GM12878 (cell line): ENCODE data around the gene LGALS9. TPM values are rescaled to one million over a fixed set of nuclear protein-coding genes. Genes with fewer than 3 reads are reported as not detected.

ENCODE experiments used
- ATAC-seq: fragments of 200-7000 bp; cut with Tn5 transposase; 3 replicates; pipeline ENCODE4 v1.9.1; 2020; ENCODE audit warnings: mild to moderate bottlenecking, moderate library complexity
- BruUV-seq: library from RNA; stranded (reverse); fragments of 400-500 nt; replicated peaks from 2 replicates; lab custom pipeline; 2021; lab: Mats Ljungman, UMichigan
- CTCF ChIA-PET: fragments of 300-600 bp; sonication (Branson Sonifier 250); formaldehyde crosslinking; extraction: SDS; loops from one replicate; lab custom pipeline; 2021; ENCODE audit warnings: inconsistent platforms; lab: Yijun Ruan, JAX
- POLR2A ChIA-PET: fragments of 350-600 bp; formaldehyde crosslinking; extraction: SDS; loops from one replicate; lab custom pipeline; 2021; ENCODE audit warnings: inconsistent platforms; lab: Charles Lee
- RAD21 ChIA-PET: fragments of 300-600 bp; sonication (Branson Sonifier 250); formaldehyde crosslinking; loops from one replicate; lab custom pipeline; 2023; ENCODE audit warnings: antibody characterized with exemption; ENCODE audit not compliant: unreplicated experiment; lab: Charles Lee
- SMC1A ChIA-PET: fragments of 300-600 bp; sonication (Branson Sonifier 250); formaldehyde crosslinking; loops from one replicate; lab custom pipeline; 2023; ENCODE audit not compliant: unreplicated experiment, uncharacterized antibody; lab: Charles Lee
- DNase-seq: peaks from one replicate; pipeline ENCODE4 v3.0.0-alpha.2; 2011; ENCODE audit warnings: low read depth, low spot score
- FAIRE-seq: peaks from 3 replicates; lab custom pipeline; 2011; peaks lifted over from hg19 to GRCh38; lab: Jason Lieb, UNC
- H2AFZ ChIP-seq: 2 replicates; pipeline ENCODE4 v1.6.0; 2011; ENCODE audit warnings: low read depth, low read length, control low read depth; ENCODE audit not compliant: control insufficient read depth
- H3K27ac ChIP-seq: 2 replicates; pipeline ENCODE4 v1.5.1; 2011; ENCODE audit warnings: control low read depth; ENCODE audit not compliant: control insufficient read depth, insufficient read depth
- H3K27me3 ChIP-seq, 2 experiments: replicated peaks in 1 of 2; 2 replicates each; pipeline versions ENCODE4 v1.6.0 to v1.6.1; 2011; ENCODE audit warnings: low read length in 1 of 2; ENCODE audit not compliant: control insufficient read depth in 2 of 2, insufficient read depth in 2 of 2
- H3K36me3 ChIP-seq, 2 experiments: 2 replicates each; pipeline ENCODE4 v1.5.1; 2011; ENCODE audit warnings: low read length in 1 of 2; ENCODE audit not compliant: control insufficient read depth in 2 of 2, insufficient read depth in 2 of 2
- H3K4me1 ChIP-seq: 2 replicates; pipeline ENCODE4 v1.6.1; 2011; ENCODE audit warnings: mild to moderate bottlenecking, low read length, moderate library complexity, mixed read lengths; ENCODE audit not compliant: control insufficient read depth, insufficient read depth
- H3K4me2 ChIP-seq: 2 replicates; pipeline ENCODE4 v1.6.0; 2011; ENCODE audit warnings: control low read depth; ENCODE audit not compliant: control insufficient read depth, insufficient read depth
- H3K4me3 ChIP-seq: fragments of 200-600 bp; sonication (generic); 2 replicates; pipeline ENCODE4 v1.5.1; 2016
- H3K79me2 ChIP-seq: 2 replicates; pipeline ENCODE4 v1.6.0; 2011; ENCODE audit warnings: low read length; ENCODE audit not compliant: control insufficient read depth, insufficient read depth
- H3K9ac ChIP-seq: 2 replicates; pipeline ENCODE4 v1.8.0; 2011; ENCODE audit warnings: low read length, control low read depth, mixed read lengths; ENCODE audit not compliant: control insufficient read depth, insufficient read depth
- H3K9me3 ChIP-seq: replicated peaks from 3 replicates; pipeline ENCODE4 v1.5.1; 2011; ENCODE audit warnings: mild to moderate bottlenecking, low read length; ENCODE audit not compliant: control insufficient read depth, insufficient read depth
- H4K20me1 ChIP-seq: 2 replicates; pipeline ENCODE4 v1.6.0; 2011; ENCODE audit not compliant: control insufficient read depth, insufficient read depth
- CHD1 ChIP-seq: IDR thresholded peaks from 2 replicates; pipeline ENCODE4 v1.6.1; 2012; ENCODE audit warnings: low read depth, low read length, improper control_type of control experiment
- RAD21 ChIP-seq: IDR thresholded peaks from 2 replicates; pipeline ENCODE4 v1.6.1; 2011; ENCODE audit warnings: mild to moderate bottlenecking, low read depth, low read length, moderate library complexity; ENCODE audit not compliant: insufficient read depth
- RUNX3 ChIP-seq: IDR thresholded peaks from 2 replicates; pipeline ENCODE4 v1.6.1; 2012; ENCODE audit warnings: low read length, inconsistent platforms
- SMARCA5 ChIP-seq: fragments of 450-650 bp; IDR thresholded peaks from 2 replicates; pipeline ENCODE4 v1.6.1; 2017; ENCODE audit warnings: mild to moderate bottlenecking
- SMC3 ChIP-seq: IDR thresholded peaks from 2 replicates; pipeline ENCODE4 v1.6.1; 2011; ENCODE audit warnings: low read length, improper control_type of control experiment, borderline replicate concordance
- SRF ChIP-seq, 2 experiments: IDR thresholded peaks; 2 replicates each; pipeline ENCODE4 v1.6.1; 2011; ENCODE audit warnings: low read depth in 2 of 2, low read length in 2 of 2, mild to moderate bottlenecking in 1 of 2, moderate library complexity in 1 of 2
- YY1 ChIP-seq: IDR thresholded peaks from 2 replicates; pipeline ENCODE4 v1.6.1; 2011; ENCODE audit warnings: low read depth, mild to moderate bottlenecking, low read length
- WGBS: methylation state at CpG from one replicate; pipeline ENCODE4 v1.1.6; 2016; ENCODE audit warnings: low lambda C conversion rate; ENCODE audit not compliant: insufficient replicate concordance, insufficient coverage; ENCODE audit errors: missing lambda C conversion rate; 5-methylcytosine and 5-hydroxymethylcytosine counted together
- in situ Hi-C: fragments of 300-500 bp; cut with MboI; formaldehyde crosslinking; loops from 9 replicates; pipeline ENCODE4 v1.14.3; 2018; ENCODE audit warnings: mixed read lengths
- intact Hi-C: fragments of 100-400 bp; cut with micrococcal nuclease; formaldehyde crosslinking; loops from one replicate; pipeline ENCODE4 v1.14.2; 2022; ENCODE audit not compliant: unreplicated experiment
- polyA plus RNA-seq, 11 experiments: library from polyadenylated mRNA; depleted of rRNA in 4 of 11; unstranded in 6 of 11; stranded (reverse) in 5 of 11; fragments of >200 nt; fragmentation: Nextera tagmentation in 4 of 11; fragmentation: Illumina TruSeq in 1 of 11; extraction: Ambion mirVana in 4 of 11; extraction: Trizol in 1 of 11; gene quantifications; 1 replicate in 1 of 11; 2 replicates in 10 of 11; pipeline versions ENCODE4 v1.2.1 to v1.2.3, GENCODE V29; 2011 to 2016; ENCODE audit warnings: inconsistent platforms in 2 of 11, missing spikeins in 2 of 11, low read depth in 1 of 11
- total RNA-seq, 4 experiments: library from RNA; depleted of rRNA in 3 of 4; stranded (reverse); fragments of >200 nt in 3 of 4; fragmentation: Illumina TruSeq in 1 of 4; extraction: Trizol in 1 of 4; gene quantifications; 2 replicates each; pipeline versions ENCODE4 v1.2.1 to v1.2.3, GENCODE V29; 2013 to 2021
- TF ChIP-seq, protein P1 (sequence below), 3 experiments: IDR thresholded peaks in 2 of 3; conservative IDR thresholded peaks in 1 of 3; 2 replicates each; pipeline ENCODE4 v1.5.1; 2011; ENCODE audit warnings: low read depth in 3 of 3, low read length in 3 of 3, mild to moderate bottlenecking in 3 of 3, control low read depth in 2 of 3, moderate library complexity in 2 of 3, inconsistent platforms in 1 of 3, mixed read lengths in 1 of 3; ENCODE audit not compliant: control insufficient read depth in 2 of 3, insufficient read depth in 1 of 3; ENCODE audit errors: extremely low read depth in 1 of 3

LGALS9 gene
- total and polyA plus RNA-seq, 10 of the 15 experiments (the other 5 are each of a cell fraction or from before 2014, with no cell fraction given) = 22.5 to 294 (median 155) TPM

DNA sequence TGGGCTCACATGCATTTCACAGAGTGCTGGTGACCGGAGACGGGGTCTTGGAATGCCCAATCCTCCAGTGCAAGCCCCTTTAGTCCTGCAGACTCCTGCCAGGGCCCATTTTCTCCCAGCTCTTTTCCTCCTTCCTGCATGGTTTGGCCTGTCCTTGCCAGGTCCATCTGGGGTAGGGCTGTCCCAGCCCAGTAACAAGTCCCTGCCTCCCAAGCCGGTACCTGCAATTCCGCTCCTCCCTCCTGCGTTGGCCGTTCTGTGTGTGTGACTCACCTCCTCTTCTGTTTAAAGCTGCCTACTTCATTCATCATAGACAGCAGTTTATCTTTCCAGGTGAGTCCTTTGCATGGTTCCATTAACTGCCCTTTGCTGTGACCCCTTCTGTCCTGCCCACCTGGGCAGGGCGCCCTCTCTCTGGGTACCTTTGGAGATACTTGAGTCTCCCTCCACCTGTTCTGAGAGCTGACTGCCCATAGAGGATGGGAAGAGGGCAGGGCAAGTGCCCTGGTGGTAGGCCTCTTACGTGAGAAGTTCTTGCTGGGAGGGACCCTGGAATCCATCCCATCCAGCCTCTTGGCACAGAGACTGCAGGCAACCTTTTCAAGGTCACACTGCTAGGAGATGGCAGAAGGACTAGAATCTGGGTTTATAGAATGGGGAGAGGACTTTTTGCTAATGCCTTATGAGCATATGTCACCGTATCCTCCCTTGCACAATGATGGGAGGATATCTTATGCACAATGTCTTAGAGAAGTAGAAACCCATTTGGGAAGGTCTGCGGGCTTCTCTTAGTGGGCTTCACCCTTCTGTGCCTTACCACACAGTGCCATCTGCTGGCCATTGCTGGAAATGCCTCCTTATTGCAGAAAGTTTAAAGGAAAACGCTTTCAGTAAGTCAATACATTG is 29.7 kb upstream of the LGALS9 start:
- RAD21 ChIA-PET = interaction anchor here (0.5 to 5.0 kb wide), 17 partner anchors 32 to 372 kb away, joined by 3 to 54 read pairs (median 7); partner anchors contain the start of gene KSR1
- peaks cover 5% of the 10 kb centered on the region; the same call in 1 of the 2 replicates for H3K4me1 ChIP-seq
- POLR2A ChIA-PET = no interaction called here
- TF ChIP-seq RAD21 (peak; percentile 95), SMARCA5 (0 out of 2 replicates have a peak, but pooled peaks have one; percentile 17), CHD1 (no peak), YY1 (peak; percentile 41; the same call in 1 of the 2 replicates), SRF (IDR thresholded peaks at IDR 0.05; ENCODE audit: low read depth in 2 of 2, low read length in 2 of 2) (no peak), RUNX3 (0 out of 2 replicates have a peak, but pooled peaks have one; percentile 17), SMC3 (peak; percentile 91)
- TF ChIP-seq, protein P1, sequence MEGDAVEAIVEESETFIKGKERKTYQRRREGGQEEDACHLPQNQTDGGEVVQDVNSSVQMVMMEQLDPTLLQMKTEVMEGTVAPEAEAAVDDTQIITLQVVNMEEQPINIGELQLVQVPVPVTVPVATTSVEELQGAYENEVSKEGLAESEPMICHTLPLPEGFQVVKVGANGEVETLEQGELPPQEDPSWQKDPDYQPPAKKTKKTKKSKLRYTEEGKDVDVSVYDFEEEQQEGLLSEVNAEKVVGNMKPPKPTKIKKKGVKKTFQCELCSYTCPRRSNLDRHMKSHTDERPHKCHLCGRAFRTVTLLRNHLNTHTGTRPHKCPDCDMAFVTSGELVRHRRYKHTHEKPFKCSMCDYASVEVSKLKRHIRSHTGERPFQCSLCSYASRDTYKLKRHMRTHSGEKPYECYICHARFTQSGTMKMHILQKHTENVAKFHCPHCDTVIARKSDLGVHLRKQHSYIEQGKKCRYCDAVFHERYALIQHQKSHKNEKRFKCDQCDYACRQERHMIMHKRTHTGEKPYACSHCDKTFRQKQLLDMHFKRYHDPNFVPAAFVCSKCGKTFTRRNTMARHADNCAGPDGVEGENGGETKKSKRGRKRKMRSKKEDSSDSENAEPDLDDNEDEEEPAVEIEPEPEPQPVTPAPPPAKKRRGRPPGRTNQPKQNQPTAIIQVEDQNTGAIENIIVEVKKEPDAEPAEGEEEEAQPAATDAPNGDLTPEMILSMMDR (IDR thresholded peaks at IDR 0.05 in 2 of 3, conservative IDR thresholded peaks at IDR 0.05 in 1 of 3; ENCODE audit: control insufficient read depth in 2 of 3, extremely low read depth in 1 of 3, insufficient read depth in 1 of 3, low read depth in 3 of 3, low read length in 3 of 3) = peak; percentile 85 to 98 (median 97)
- FAIRE-seq (peak; percentile 92), DNase-seq (peak; percentile 51), ATAC-seq (peak; percentile 53)
- no peak overlapping the region for H2AFZ ChIP-seq
- no TSS peak for BruUV-seq
- no peak overlapping the region for H3K27ac ChIP-seq
- H3K79me2 ChIP-seq = no peaks in the 10 kb centered on the region
- no peak overlapping the region for H3K4me2 ChIP-seq
- SMC1A ChIA-PET = interaction anchor here (0.6 to 4.7 kb wide), 25 partner anchors 12 to 365 kb away, joined by 3 to 76 read pairs (median 6); partner anchors contain the start of gene KSR1
- no peaks in the 10 kb centered on the region for H3K9me3 ChIP-seq
- intact Hi-C loops (loop anchor here (1.0 to 5.0 kb wide), 4 partner anchors 145 to 304 kb away; partner anchors contain the start of gene KSR1), in situ Hi-C loops (loop anchor here (10.0 kb wide), 2 partner anchors 53 to 57 kb away; no protein-coding TSS in a partner anchor)
- 63% methylated on average over 11 of the region's 11 CpGs for WGBS
- H3K4me3 ChIP-seq = no peak overlapping the region
- H4K20me1 ChIP-seq = no peaks in the 10 kb centered on the region
- no peaks in the 10 kb centered on the region for H3K27me3 ChIP-seq
- peaks cover 8 to 33% of the 10 kb centered on the region in 2 experiments; a peak in 3 of 4 replicates for H3K36me3 ChIP-seq
- CTCF ChIA-PET = interaction anchor here (0.6 to 9.1 kb wide), 42 partner anchors 8 to 405 kb away, joined by 3 to 134 read pairs (median 11); partner anchors contain the start of genes KSR1 and LGALS9
- H3K9ac ChIP-seq = no peak overlapping the region
